KMS-11 (cell line): ENCODE measurements around the gene ATP5F1E.
"Not testable (repeated sequence)": the region's sequence is repeated elsewhere in the genome, so short reads cannot be mapped to it uniquely, and the experiment has no call there.

ENCODE experiments used
- H2AFZ ChIP-seq: fragments of 200-600 bp; sonication (generic); 2 replicates; pipeline ENCODE4 v1.6.1; 2016; ENCODE audit warnings: antibody characterized with exemption, mixed run types, low read depth
- H3K27ac ChIP-seq: fragments of 200-600 bp; sonication (generic); 2 replicates; pipeline ENCODE4 v1.6.1; 2016; ENCODE audit warnings: mild to moderate bottlenecking, mixed run types
- H3K27me3 ChIP-seq: fragments of 200-600 bp; sonication (generic); 2 replicates; pipeline ENCODE4 v1.6.1; 2017; ENCODE audit warnings: mild to moderate bottlenecking, low read depth, mixed run types, moderate library complexity; ENCODE audit not compliant: insufficient read depth
- H3K36me3 ChIP-seq: fragments of 200-600 bp; sonication (generic); 2 replicates; pipeline ENCODE4 v1.6.1; 2017; ENCODE audit warnings: mild to moderate bottlenecking, mixed run types; ENCODE audit not compliant: insufficient read depth
- H3K4me1 ChIP-seq: fragments of 200-600 bp; sonication (generic); 2 replicates; pipeline ENCODE4 v1.6.1; 2016; ENCODE audit warnings: mild to moderate bottlenecking, low read depth, mixed run types; ENCODE audit not compliant: poor library complexity, severe bottlenecking
- H3K4me2 ChIP-seq: fragments of 200-600 bp; sonication (generic); 2 replicates; pipeline ENCODE4 v1.7.0; 2016; ENCODE audit warnings: mild to moderate bottlenecking, mixed run types
- H3K4me3 ChIP-seq: fragments of 200-600 bp; sonication (generic); IDR thresholded peaks from 2 replicates; pipeline ENCODE4 v1.6.1; 2017; ENCODE audit warnings: low read depth, low read length, mixed read lengths; ENCODE audit not compliant: insufficient read depth
- H3K79me2 ChIP-seq: fragments of 200-600 bp; sonication (generic); 2 replicates; pipeline ENCODE4 v1.6.1; 2016; ENCODE audit warnings: low read depth, mixed run types; ENCODE audit not compliant: insufficient read depth
- H3K9ac ChIP-seq: fragments of 200-600 bp; sonication (generic); 2 replicates; pipeline ENCODE4 v1.6.1; 2016; ENCODE audit warnings: mild to moderate bottlenecking, mixed run types
- H4K20me1 ChIP-seq: fragments of 200-600 bp; sonication (generic); 2 replicates; pipeline ENCODE4 v1.6.1; 2016; ENCODE audit warnings: mild to moderate bottlenecking, mixed run types; ENCODE audit not compliant: insufficient read depth
- CTCF ChIP-seq: fragments of 200-600 bp; sonication (generic); conservative IDR thresholded peaks from 2 replicates; pipeline ENCODE4 v1.6.1; 2017; ENCODE audit warnings: low read depth, mild to moderate bottlenecking, antibody characterized with exemption, low read length, moderate library complexity, mixed read lengths

ATP5F1E gene

DNA sequence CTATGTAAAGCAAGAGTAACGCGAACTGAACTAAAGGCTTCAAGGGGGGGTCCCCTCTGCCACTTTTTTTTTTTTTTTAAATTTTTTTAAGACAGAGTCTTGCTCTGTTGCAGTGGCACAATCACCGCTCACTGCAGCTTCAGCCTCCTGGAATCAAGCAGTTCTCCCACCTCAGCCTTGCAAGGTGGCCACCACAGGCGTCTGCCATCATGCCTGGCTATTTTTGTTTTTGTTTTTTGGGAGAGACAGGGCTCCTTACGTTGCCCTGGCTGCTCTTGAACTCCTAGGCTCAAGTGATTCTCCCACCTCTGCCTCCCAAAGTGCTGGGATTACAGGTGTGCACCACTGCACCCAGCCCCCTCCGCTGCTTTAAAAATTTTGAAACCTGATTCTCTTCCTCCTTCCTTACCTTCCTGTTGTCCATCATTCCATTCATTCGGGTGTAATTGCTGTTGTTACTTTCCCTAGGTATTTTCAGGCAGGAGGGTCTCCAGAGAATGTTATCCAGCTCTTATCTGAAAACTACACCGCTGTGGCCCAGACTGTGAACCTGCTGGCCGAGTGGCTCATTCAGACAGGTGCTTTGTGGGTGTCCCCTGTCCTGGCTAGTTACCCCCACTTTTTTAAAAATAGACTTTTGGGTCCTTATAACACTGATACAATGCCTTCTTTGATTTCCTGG, 45.7 kb downstream of the ATP5F1E start:
- no peak overlapping the region for H3K9ac ChIP-seq
- no peaks in the 10 kb centered on the region; the same call in 1 of the 2 replicates for H4K20me1 ChIP-seq
- no peaks in the 10 kb centered on the region for H3K27me3 ChIP-seq
- peaks cover 23% of the 10 kb centered on the region for H3K36me3 ChIP-seq
- peaks cover 19% of the 10 kb centered on the region for H3K4me1 ChIP-seq
- TF ChIP-seq CTCF, result no peak
- no peak overlapping the region for H3K27ac ChIP-seq
- H3K4me2 ChIP-seq, result no peak overlapping the region
- peaks cover 46% of the 10 kb centered on the region for H3K79me2 ChIP-seq
- H2AFZ ChIP-seq, result no peak overlapping the region
- H3K4me3 ChIP-seq, result no peak overlapping the region

GRCh38 chr20:58985656-58986055, 46.5 kb downstream of the ATP5F1E start:
- Histone ChIP-seq H3K4me3 (no peak overlapping the region), H3K27ac (no peak overlapping the region), H3K9ac (no peak overlapping the region), H2AFZ (no peak overlapping the region), H3K4me1 (peaks cover 15% of the 10 kb centered on the region), H3K27me3 (no peaks in the 10 kb centered on the region), H3K79me2 (peaks cover 46% of the 10 kb centered on the region), H4K20me1 (no peaks in the 10 kb centered on the region; the same call in 1 of the 2 replicates), H3K36me3 (peaks cover 18% of the 10 kb centered on the region), H3K4me2 (no peak overlapping the region)
- TF ChIP-seq CTCF, result no peak

GRCh38 chr20:58984691-58985090, 47.4 kb downstream of the ATP5F1E start:
- TF ChIP-seq CTCF, result no peak
- Histone ChIP-seq H3K9ac (no peak overlapping the region), H2AFZ (no peak overlapping the region), H3K27me3 (no peaks in the 10 kb centered on the region), H3K79me2 (peaks cover 46% of the 10 kb centered on the region), H4K20me1 (no peaks in the 10 kb centered on the region; the same call in 1 of the 2 replicates), H3K4me1 (peaks cover 15% of the 10 kb centered on the region), H3K4me3 (no peak overlapping the region), H3K4me2 (no peak overlapping the region), H3K36me3 (peaks cover 15% of the 10 kb centered on the region), H3K27ac (no peak overlapping the region)

DNA sequence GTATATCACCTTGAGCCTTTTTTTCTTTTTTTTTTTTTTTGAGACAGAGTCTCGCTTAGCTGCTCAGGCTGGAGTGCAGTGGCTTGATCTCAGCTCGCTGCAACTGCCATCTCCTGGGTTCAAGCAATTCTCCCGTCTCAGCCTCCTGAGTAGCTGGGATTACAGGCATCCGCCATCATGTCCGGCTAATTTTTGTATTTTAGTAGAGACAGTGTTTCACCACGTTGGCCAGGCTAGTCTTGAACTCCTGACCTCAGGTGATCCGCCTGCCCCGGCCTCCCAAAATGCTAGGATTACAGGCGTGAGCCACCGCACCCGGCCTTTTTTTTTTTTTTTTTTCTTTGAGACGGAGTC, 49.0 kb downstream of the ATP5F1E start:
- H3K4me1 ChIP-seq, result peaks cover 15% of the 10 kb centered on the region
- not testable (repeated sequence) for H2AFZ ChIP-seq, H3K4me3 ChIP-seq, H3K27ac ChIP-seq, H4K20me1 ChIP-seq, H3K27me3 ChIP-seq, H3K9ac ChIP-seq, H3K4me2 ChIP-seq
- H3K79me2 ChIP-seq, result peaks cover 46% of the 10 kb centered on the region
- peaks cover 14% of the 10 kb centered on the region for H3K36me3 ChIP-seq

- Histone ChIP-seq H3K27ac (no peak overlapping the region; the same call in 1 of the 2 replicates), H3K9ac (peak overlapping the region; percentile 83; the same call in 1 of the 2 replicates), H3K36me3 (peaks cover 8% of the 10 kb centered on the region), H3K4me3 (no peak overlapping the region), H2AFZ (no peak overlapping the region), H3K79me2 (peaks cover 46% of the 10 kb centered on the region), H3K4me1 (peaks cover 15% of the 10 kb centered on the region), H3K27me3 (no peaks in the 10 kb centered on the region), H3K4me2 (peak overlapping the region; percentile 87), H4K20me1 (no peaks in the 10 kb centered on the region; the same call in 1 of the 2 replicates)
- no peak for TF ChIP-seq CTCF
Observed at GRCh38 chr20:58982406-58983114, 49.6 kb downstream of the ATP5F1E start.
